Loucy (cell line): ENCODE data around the gene TTF2.
A peak's percentile ranks its signal among the peaks of the same experiment; 100 is the strongest.

Experiments used
- H2AFZ ChIP-seq: fragments of 200-600 bp; sonication (generic); 2 replicates; pipeline ENCODE4 v1.6.0; 2016; ENCODE audit warnings: antibody characterized with exemption, mild to moderate bottlenecking, low read length, moderate library complexity
- H3F3A ChIP-seq: fragments of 200-600 bp; 2 replicates; pipeline ENCODE4 v1.6.0; 2016; ENCODE audit warnings: antibody characterized with exemption, low read depth, mild to moderate bottlenecking
- H3K27me3 ChIP-seq: fragments of 200-600 bp; sonication (generic); 2 replicates; pipeline ENCODE4 v1.6.1; 2014; ENCODE audit warnings: low read length, mild to moderate bottlenecking; ENCODE audit not compliant: insufficient read depth, poor library complexity, severe bottlenecking
- H3K36me3 ChIP-seq: fragments of 200-600 bp; sonication (generic); 2 replicates; pipeline ENCODE4 v1.6.1; 2016; ENCODE audit warnings: low read length; ENCODE audit not compliant: insufficient read depth
- H3K4me1 ChIP-seq: fragments of 200-600 bp; sonication (generic); 2 replicates; pipeline ENCODE4 v1.5.1; 2014; ENCODE audit warnings: low read length, mild to moderate bottlenecking; ENCODE audit not compliant: insufficient read depth, poor library complexity, severe bottlenecking
- H3K4me2 ChIP-seq: fragments of 200-600 bp; sonication (generic); 2 replicates; pipeline ENCODE4 v1.6.0; 2014; ENCODE audit warnings: antibody characterized with exemption, low read length, low read depth, mild to moderate bottlenecking; ENCODE audit not compliant: poor library complexity, severe bottlenecking
- H3K4me3 ChIP-seq: fragments of 200-600 bp; sonication (generic); 2 replicates; pipeline ENCODE4 v1.5.1; 2014; ENCODE audit warnings: low read length, mild to moderate bottlenecking, mixed read lengths; ENCODE audit not compliant: poor library complexity, severe bottlenecking
- H3K79me2 ChIP-seq: fragments of 200-600 bp; sonication (generic); 2 replicates; pipeline ENCODE4 v1.6.1; 2014; ENCODE audit warnings: low read length; ENCODE audit not compliant: insufficient read depth
- H3K9ac ChIP-seq: fragments of 200-600 bp; sonication (generic); 2 replicates; pipeline ENCODE4 v1.6.0; 2014; ENCODE audit warnings: mild to moderate bottlenecking, low read depth, low read length, moderate library complexity; ENCODE audit not compliant: poor library complexity, severe bottlenecking
- H3K9me2 ChIP-seq: fragments of 200-600 bp; sonication (generic); replicated peaks from 2 replicates; pipeline ENCODE4 v1.6.1; 2016; ENCODE audit warnings: low read depth, low read length, mixed read lengths
- H3K9me3 ChIP-seq: fragments of 200-600 bp; sonication (generic); 2 replicates; pipeline ENCODE4 v1.6.1; 2014; ENCODE audit warnings: mild to moderate bottlenecking, antibody characterized with exemption, low read length, low read depth; ENCODE audit not compliant: insufficient read depth
- H4K20me1 ChIP-seq: fragments of 200-600 bp; sonication (generic); 2 replicates; pipeline ENCODE4 v1.6.0; 2014; ENCODE audit warnings: antibody characterized with exemption, low read length, mild to moderate bottlenecking; ENCODE audit not compliant: insufficient read depth, poor library complexity, severe bottlenecking
- CTCF ChIP-seq: fragments of 200-600 bp; sonication (generic); conservative IDR thresholded peaks from 2 replicates; pipeline ENCODE4 v1.5.1; 2014; ENCODE audit warnings: mild to moderate bottlenecking, antibody characterized with exemption, low read length
- EZH2phosphoT487 ChIP-seq: fragments of 200-600 bp; IDR thresholded peaks from 2 replicates; pipeline ENCODE4 v1.6.1; 2018; ENCODE audit warnings: antibody characterized with exemption, mild to moderate bottlenecking, moderate library complexity, borderline replicate concordance

The TTF2 gene

GRCh38 chr1:117092594-117092993 lies 32.5 kb downstream of the TTF2 start:
- Histone ChIP-seq H3K36me3 (peaks cover 80% of the 10 kb centered on the region; the same call in 1 of the 2 replicates), H3K9me3 (no peaks in the 10 kb centered on the region), H3K4me2 (no peak overlapping the region), H4K20me1 (no peaks in the 10 kb centered on the region), H3K9ac (no peak overlapping the region), H3K79me2 (no peaks in the 10 kb centered on the region), H2AFZ (no peak overlapping the region), H3K4me3 (no peak overlapping the region), H3K9me2 (no peaks in the 10 kb centered on the region), H3K27me3 (no peaks in the 10 kb centered on the region), H3F3A (no peaks in the 10 kb centered on the region), H3K4me1 (peaks cover 6% of the 10 kb centered on the region)
- TF ChIP-seq CTCF (no peak), EZH2phosphoT487 (no peak)

- H3K79me2 ChIP-seq, result no peaks in the 10 kb centered on the region
- no peaks in the 10 kb centered on the region for H3K27me3 ChIP-seq
- no peak overlapping the region for H3K9ac ChIP-seq
- H3K36me3 ChIP-seq, result peaks cover 82% of the 10 kb centered on the region; the same call in 1 of the 2 replicates
- H3F3A ChIP-seq, result no peaks in the 10 kb centered on the region
- no peak overlapping the region for H2AFZ ChIP-seq
- peaks cover 6% of the 10 kb centered on the region for H3K4me1 ChIP-seq
- H3K4me3 ChIP-seq, result no peak overlapping the region
- H3K4me2 ChIP-seq, result no peak overlapping the region
- H3K9me2 ChIP-seq, result no peaks in the 10 kb centered on the region
- TF ChIP-seq CTCF (no peak), EZH2phosphoT487 (no peak)
- no peaks in the 10 kb centered on the region for H3K9me3 ChIP-seq
- H4K20me1 ChIP-seq, result no peaks in the 10 kb centered on the region
Measured at GRCh38 chr1:117093091-117093534, 33.0 kb downstream of the TTF2 start.

- Histone ChIP-seq H4K20me1 (no peaks in the 10 kb centered on the region), H3K27me3 (no peaks in the 10 kb centered on the region), H3F3A (no peaks in the 10 kb centered on the region), H2AFZ (no peak overlapping the region), H3K36me3 (peaks cover 85% of the 10 kb centered on the region; the same call in 1 of the 2 replicates), H3K9ac (no peak overlapping the region), H3K4me3 (no peak overlapping the region), H3K9me3 (no peaks in the 10 kb centered on the region), H3K79me2 (no peaks in the 10 kb centered on the region), H3K4me1 (peaks cover 6% of the 10 kb centered on the region), H3K4me2 (no peak overlapping the region), H3K9me2 (no peaks in the 10 kb centered on the region)
- TF ChIP-seq CTCF (peak; percentile 58), EZH2phosphoT487 (no peak)
Measured at GRCh38 chr1:117093870-117094621, 33.9 kb downstream of the TTF2 start.
